Measurements from ENCODE around the gene EMC9. TPM values are rescaled to one million over a fixed set of nuclear protein-coding genes. Genes with fewer than 3 reads are reported as not detected.
"Not testable (repeated sequence)": the region's sequence is repeated elsewhere in the genome, so short reads cannot be mapped to it uniquely, and the experiment has no call there.

Gene EMC9
- total RNA-seq, 1 donor from 2014 or later, result 14.0 TPM

DNA sequence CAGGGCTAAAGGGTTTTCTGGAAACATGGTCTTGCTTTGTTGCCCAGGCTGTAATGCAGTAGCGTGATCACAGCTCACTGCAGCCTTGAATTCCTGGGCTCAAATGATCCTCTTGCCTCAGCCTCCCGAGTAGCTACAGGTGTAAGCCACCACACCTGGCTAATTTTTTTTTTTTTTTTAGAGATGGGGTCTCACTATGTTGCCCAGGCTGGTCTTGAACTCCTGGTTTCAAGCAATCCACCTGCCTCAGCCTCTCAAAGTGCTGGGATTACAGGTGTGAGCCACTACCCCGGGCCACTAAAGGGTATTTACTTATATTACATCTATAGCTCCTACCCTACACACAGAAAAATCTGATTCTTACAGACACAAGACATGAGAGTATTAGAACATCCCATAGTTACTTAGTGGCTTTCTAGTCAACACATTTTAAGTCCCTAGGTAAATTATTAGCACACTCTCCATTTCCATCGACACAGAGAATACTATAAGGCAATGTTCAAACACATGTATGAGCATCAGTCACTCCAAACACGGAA lies 33.0 kb downstream of the EMC9 start:
- no peak overlapping the region for H3K27ac ChIP-seq
- H4K20me1 ChIP-seq (ENCODE audit: low read depth), result no peaks in the 10 kb centered on the region
- H3K4me3 ChIP-seq, result no peak overlapping the region
- H3K9me3 Mint-ChIP-seq, result no peaks in the 10 kb centered on the region
- no peak for DNase-seq (ENCODE audit: low spot score)
- H3K27me3 ChIP-seq, result no peaks in the 10 kb centered on the region
- no peaks in the 10 kb centered on the region for H3K4me1 ChIP-seq
- no peaks in the 10 kb centered on the region for H3K36me3 ChIP-seq
- H3F3A ChIP-seq (ENCODE audit: low read depth), result peaks cover 3% of the 10 kb centered on the region
- H3K79me2 ChIP-seq (ENCODE audit: low read depth), result no peaks in the 10 kb centered on the region
- no peaks in the 10 kb centered on the region for H3K36me3 Mint-ChIP-seq
- peak overlapping the region; percentile 67 for H3K27ac Mint-ChIP-seq
- no peak overlapping the region for H3K4me2 ChIP-seq
- H3K9me3 ChIP-seq (ENCODE audit: low read depth), result no peaks in the 10 kb centered on the region
- peaks cover 2% of the 10 kb centered on the region for H3K27me3 Mint-ChIP-seq (ENCODE audit: insufficient read depth, low read depth)
- no peak overlapping the region for H2AFZ ChIP-seq (replicated peaks)
- peak overlapping the region; percentile 22 for H3K4me3 Mint-ChIP-seq
- H3K4me1 Mint-ChIP-seq, result peaks cover 2% of the 10 kb centered on the region
- no peak overlapping the region for H3K9ac ChIP-seq
- TF ChIP-seq EZH2 (IDR thresholded peaks at IDR 0.05) (no peak), EZH2phosphoT487 (IDR thresholded peaks at IDR 0.05) (no peak), CTCF (IDR thresholded peaks at IDR 0.05) (no peak)

- Histone ChIP-seq H3K9ac (no peak overlapping the region), H4K20me1 (ENCODE audit: low read depth) (no peaks in the 10 kb centered on the region), H3K9me3 (ENCODE audit: low read depth) (no peaks in the 10 kb centered on the region), H3F3A (ENCODE audit: low read depth) (no peaks in the 10 kb centered on the region), H2AFZ (replicated peaks) (no peak overlapping the region), H3K27me3 (no peaks in the 10 kb centered on the region), H3K27ac (no peak overlapping the region), H3K79me2 (ENCODE audit: low read depth) (no peaks in the 10 kb centered on the region), H3K4me3 (no peak overlapping the region), H3K36me3 (no peaks in the 10 kb centered on the region), H3K4me1 (no peaks in the 10 kb centered on the region), H3K4me2 (no peak overlapping the region)
- H3K27ac Mint-ChIP-seq, result no peak overlapping the region
- no peaks in the 10 kb centered on the region for H3K36me3 Mint-ChIP-seq
- no peaks in the 10 kb centered on the region for H3K9me3 Mint-ChIP-seq
- peaks cover 6% of the 10 kb centered on the region for H3K27me3 Mint-ChIP-seq (ENCODE audit: insufficient read depth, low read depth)
- TF ChIP-seq EZH2phosphoT487 (IDR thresholded peaks at IDR 0.05) (no peak), CTCF (IDR thresholded peaks at IDR 0.05) (no peak), EZH2 (IDR thresholded peaks at IDR 0.05) (no peak)
- H3K4me1 Mint-ChIP-seq, result peaks cover 2% of the 10 kb centered on the region
- no peak for DNase-seq (ENCODE audit: low spot score)
- H3K4me3 Mint-ChIP-seq, result no peak overlapping the region
Measured at GRCh38 chr14:24106672-24107271, 34.6 kb downstream of the EMC9 start.

GRCh38 chr14:24105609-24106239 lies 35.7 kb downstream of the EMC9 start:
- H3K4me2 ChIP-seq; H3F3A ChIP-seq (ENCODE audit: low read depth); H3K4me1 Mint-ChIP-seq; H3K9ac ChIP-seq; H3K4me3 ChIP-seq; H3K4me1 ChIP-seq; H3K9me3 ChIP-seq (ENCODE audit: low read depth); DNase-seq (ENCODE audit: low spot score); H3K79me2 ChIP-seq (ENCODE audit: low read depth); H3K27me3 ChIP-seq; H3K27ac ChIP-seq; H4K20me1 ChIP-seq (ENCODE audit: low read depth); H3K36me3 Mint-ChIP-seq; H3K27me3 Mint-ChIP-seq (ENCODE audit: insufficient read depth, low read depth); H3K36me3 ChIP-seq; H3K4me3 Mint-ChIP-seq; H2AFZ ChIP-seq (replicated peaks); H3K9me3 Mint-ChIP-seq: not testable (repeated sequence)
- H3K27ac Mint-ChIP-seq, result peak overlapping the region; percentile 67

DNA sequence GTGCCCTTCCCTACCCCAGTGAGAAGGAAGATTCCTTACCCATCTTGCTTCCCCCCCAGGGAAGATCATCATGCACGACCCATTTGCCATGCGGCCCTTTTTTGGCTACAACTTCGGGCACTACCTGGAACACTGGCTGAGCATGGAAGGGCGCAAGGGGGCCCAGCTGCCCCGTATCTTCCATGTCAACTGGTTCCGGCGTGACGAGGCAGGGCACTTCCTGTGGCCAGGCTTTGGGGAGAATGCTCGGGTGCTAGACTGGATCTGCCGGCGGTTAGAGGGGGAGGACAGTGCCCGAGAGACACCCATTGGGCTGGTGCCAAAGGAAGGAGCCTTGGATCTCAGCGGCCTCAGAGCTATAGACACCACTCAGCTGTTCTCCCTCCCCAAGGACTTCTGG lies 37.9 kb downstream of the EMC9 start:
- no peaks in the 10 kb centered on the region for H3K9me3 Mint-ChIP-seq
- Histone ChIP-seq H3K27ac (no peak overlapping the region), H3K27me3 (no peaks in the 10 kb centered on the region), H3K4me3 (no peak overlapping the region), H3K4me1 (no peaks in the 10 kb centered on the region), H3F3A (ENCODE audit: low read depth) (no peaks in the 10 kb centered on the region), H2AFZ (replicated peaks) (no peak overlapping the region), H3K36me3 (no peaks in the 10 kb centered on the region), H3K79me2 (ENCODE audit: low read depth) (no peaks in the 10 kb centered on the region), H3K9ac (no peak overlapping the region), H3K9me3 (ENCODE audit: low read depth) (no peaks in the 10 kb centered on the region), H3K4me2 (no peak overlapping the region), H4K20me1 (ENCODE audit: low read depth) (no peaks in the 10 kb centered on the region)
- TF ChIP-seq EZH2 (IDR thresholded peaks at IDR 0.05) (no peak), CTCF (IDR thresholded peaks at IDR 0.05) (no peak), EZH2phosphoT487 (IDR thresholded peaks at IDR 0.05) (no peak)
- H3K4me1 Mint-ChIP-seq, result no peaks in the 10 kb centered on the region
- no peak overlapping the region for H3K27ac Mint-ChIP-seq
- no peak for DNase-seq (ENCODE audit: low spot score)
- H3K36me3 Mint-ChIP-seq, result no peaks in the 10 kb centered on the region
- no peak overlapping the region for H3K4me3 Mint-ChIP-seq
- peaks cover 8% of the 10 kb centered on the region for H3K27me3 Mint-ChIP-seq (ENCODE audit: insufficient read depth, low read depth)
